Thyroid gland (tissue), 4 donors: ENCODE measurements around the gene RGS9BP. TPM values are rescaled to one million over a fixed set of nuclear protein-coding genes. Genes with fewer than 3 reads are reported as not detected.
"Not testable (repeated sequence)": the region's sequence is repeated elsewhere in the genome, so short reads cannot be mapped to it uniquely, and the experiment has no call there.

ENCODE experiments used
- DNase-seq, 2 donors: peaks; one replicate each; pipeline ENCODE4 v3.0.0-alpha.2; 2019
- H3K27ac ChIP-seq, 3 donors: fragments of 200-600 bp; sonication (generic); 1 replicate in 2 of 3; 2 replicates in 1 of 3; pipeline ENCODE4 v1.5.1; 2016 to 2019; ENCODE audit warnings: mild to moderate bottlenecking in 1 of 3, moderate library complexity in 1 of 3
- H3K27me3 ChIP-seq: fragments of 200-600 bp; sonication (generic); one replicate; pipeline ENCODE4 v1.5.1; 2019
- H3K36me3 ChIP-seq, 2 donors: fragments of 200-600 bp; sonication (generic); one replicate each; pipeline ENCODE4 v1.5.1; 2016 to 2019
- H3K4me1 ChIP-seq, 2 donors: fragments of 200-600 bp; sonication (generic); one replicate each; pipeline ENCODE4 v1.5.1; 2017 to 2019
- H3K4me3 ChIP-seq, 3 donors: fragments of 200-600 bp; sonication (generic); replicated peaks in 1 of 3; 1 replicate in 2 of 3; 2 replicates in 1 of 3; pipeline ENCODE4 v1.5.1; 2016; ENCODE audit warnings: mild to moderate bottlenecking in 1 of 3
- H3K9me3 ChIP-seq: fragments of 200-600 bp; sonication (generic); one replicate; pipeline ENCODE4 v1.5.1; 2017
- POLR2A ChIP-seq, 2 donors: fragments of 450-650 bp; IDR thresholded peaks; one replicate each; pipeline ENCODE4 v1.6.1; 2017; ENCODE audit warnings: antibody characterized with exemption in 2 of 2, mild to moderate bottlenecking in 2 of 2, moderate library complexity in 1 of 2
- WGBS, 2 donors: methylation state at CpG; one replicate each; pipeline ENCODE4 v1.1.5; 2017; 5-methylcytosine and 5-hydroxymethylcytosine counted together
- intact Hi-C: fragments of 100-400 bp; cut with DNase I; formaldehyde crosslinking; loops from one replicate; pipeline ENCODE4 v1.15.1; 2023
- total RNA-seq, 4 donors: library from RNA; depleted of rRNA; stranded (reverse); fragments of >200 nt; gene quantifications; one replicate each; pipeline ENCODE4 v1.2.3, GENCODE V29; 2016
- TF ChIP-seq, protein P1 (sequence below), 6 experiments: fragments of 200-600 bp in 3 of 6; fragments of 450-650 bp in 3 of 6; sonication (generic) in 3 of 6; IDR thresholded peaks; one replicate each; pipeline ENCODE4 v1.5.1; 2016 to 2019; ENCODE audit warnings: antibody characterized with exemption in 6 of 6, mild to moderate bottlenecking in 2 of 6, inconsistent platforms in 1 of 6, moderate library complexity in 1 of 6

Gene RGS9BP
- total RNA-seq, 4 donors from 2014 or later = 0.27 to 0.78 (median 0.48) TPM

DNA sequence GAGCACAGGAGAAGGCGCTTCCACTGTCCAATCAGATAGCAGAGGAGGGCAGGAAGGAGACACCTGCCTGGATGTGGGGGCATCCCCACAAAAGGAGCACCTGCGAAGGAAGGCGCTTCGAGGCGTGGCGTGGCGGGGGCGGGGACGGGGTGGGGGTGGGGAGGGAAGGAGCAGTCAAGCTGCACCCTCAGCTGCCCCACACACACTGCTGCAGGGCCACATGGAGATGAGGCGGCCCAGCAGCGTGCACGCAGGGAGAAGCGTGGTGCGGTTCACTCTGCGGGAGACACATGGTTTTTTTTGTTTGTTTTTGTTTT is 22.1 kb upstream of the RGS9BP start:
- peaks cover 6 to 13% of the 10 kb centered on the region in 2 donors for H3K36me3 ChIP-seq

GRCh38 chr19:32656379-32656778 is 19.3 kb upstream of the RGS9BP start:
- 95 to 96% methylated on average over 8 of the region's 8 CpGs for WGBS, 2 donors
- H3K4me3 ChIP-seq, H3K27me3 ChIP-seq, DNase-seq, intact Hi-C loops, H3K27ac ChIP-seq, H3K9me3 ChIP-seq: not testable (repeated sequence)
- peaks cover 19 to 28% of the 10 kb centered on the region in 2 donors for H3K4me1 ChIP-seq
- H3K36me3 ChIP-seq = peaks cover 0 to 10% of the 10 kb centered on the region in 2 donors

More for the DNA sequence above, 22.1 kb upstream of the RGS9BP start:
- peaks cover 19 to 28% of the 10 kb centered on the region in 2 donors for H3K4me1 ChIP-seq
- H3K27ac ChIP-seq = peak overlapping the region; percentile 58 to 84 (median 65)
- no peak for DNase-seq
- WGBS, 2 donors = 52 to 66% methylated on average over 7 to 15 of the region's 15 CpGs
- intact Hi-C loops = no loop called here
- H3K4me3 ChIP-seq = no peak overlapping the region
- H3K9me3 ChIP-seq = no peaks in the 10 kb centered on the region
- no peak for TF ChIP-seq POLR2A (IDR thresholded peaks at IDR 0.05)
- TF ChIP-seq, protein P1, sequence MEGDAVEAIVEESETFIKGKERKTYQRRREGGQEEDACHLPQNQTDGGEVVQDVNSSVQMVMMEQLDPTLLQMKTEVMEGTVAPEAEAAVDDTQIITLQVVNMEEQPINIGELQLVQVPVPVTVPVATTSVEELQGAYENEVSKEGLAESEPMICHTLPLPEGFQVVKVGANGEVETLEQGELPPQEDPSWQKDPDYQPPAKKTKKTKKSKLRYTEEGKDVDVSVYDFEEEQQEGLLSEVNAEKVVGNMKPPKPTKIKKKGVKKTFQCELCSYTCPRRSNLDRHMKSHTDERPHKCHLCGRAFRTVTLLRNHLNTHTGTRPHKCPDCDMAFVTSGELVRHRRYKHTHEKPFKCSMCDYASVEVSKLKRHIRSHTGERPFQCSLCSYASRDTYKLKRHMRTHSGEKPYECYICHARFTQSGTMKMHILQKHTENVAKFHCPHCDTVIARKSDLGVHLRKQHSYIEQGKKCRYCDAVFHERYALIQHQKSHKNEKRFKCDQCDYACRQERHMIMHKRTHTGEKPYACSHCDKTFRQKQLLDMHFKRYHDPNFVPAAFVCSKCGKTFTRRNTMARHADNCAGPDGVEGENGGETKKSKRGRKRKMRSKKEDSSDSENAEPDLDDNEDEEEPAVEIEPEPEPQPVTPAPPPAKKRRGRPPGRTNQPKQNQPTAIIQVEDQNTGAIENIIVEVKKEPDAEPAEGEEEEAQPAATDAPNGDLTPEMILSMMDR (IDR thresholded peaks at IDR 0.05) = no peak
- no peaks in the 10 kb centered on the region for H3K27me3 ChIP-seq

GRCh38 chr19:32658075-32658474 is 17.6 kb upstream of the RGS9BP start:
- no peak for DNase-seq
- Histone ChIP-seq H3K4me1 (peaks cover 9 to 14% of the 10 kb centered on the region in 2 donors), H3K4me3 (no peak overlapping the region), H3K36me3 (peaks cover 0 to 10% of the 10 kb centered on the region in 2 donors), H3K27me3 (no peaks in the 10 kb centered on the region), H3K9me3 (no peaks in the 10 kb centered on the region), H3K27ac (no peak overlapping the region)
- intact Hi-C loops = no loop called here
- no peak for TF ChIP-seq POLR2A (IDR thresholded peaks at IDR 0.05)
- TF ChIP-seq, protein P1 (IDR thresholded peaks at IDR 0.05) = no peak
- WGBS, 2 donors = 92 to 95% methylated on average over 10 of the region's 10 CpGs

DNA sequence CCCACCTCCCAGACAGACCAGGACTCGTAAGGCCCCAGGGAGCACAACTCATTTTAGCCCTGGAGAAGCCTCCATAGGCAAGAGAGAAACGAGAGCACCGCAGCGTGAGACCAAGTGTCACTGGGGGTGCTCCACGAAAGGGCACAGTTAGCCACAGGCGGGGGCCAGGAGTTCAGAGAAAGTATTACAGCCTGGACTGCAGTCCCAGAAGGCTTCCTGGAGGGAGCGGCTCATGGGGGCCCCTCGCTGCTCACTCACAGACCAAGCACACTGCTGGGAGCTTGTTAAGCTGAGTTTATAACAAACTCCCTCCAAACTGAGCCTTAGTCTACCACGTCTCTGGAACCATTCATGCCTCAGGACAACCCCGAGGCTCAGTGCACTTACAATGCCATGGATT is 17.1 kb upstream of the RGS9BP start:
- intact Hi-C loops = no loop called here
- Histone ChIP-seq H3K4me1 (peaks cover 6 to 11% of the 10 kb centered on the region in 2 donors), H3K36me3 (peaks cover 0 to 10% of the 10 kb centered on the region in 2 donors), H3K27me3 (no peaks in the 10 kb centered on the region), H3K4me3 (no peak overlapping the region), H3K27ac (no peak overlapping the region), H3K9me3 (no peaks in the 10 kb centered on the region)
- no peak for TF ChIP-seq POLR2A (IDR thresholded peaks at IDR 0.05)
- TF ChIP-seq, protein P1 (IDR thresholded peaks at IDR 0.05) = no peak
- WGBS, 2 donors = 85 to 88% methylated on average over 10 of the region's 10 CpGs
- DNase-seq = no peak

- WGBS, 2 donors = 93 to 96% methylated on average over 7 of the region's 7 CpGs
- Histone ChIP-seq H3K4me3 (no peak overlapping the region), H3K27ac (no peak overlapping the region), H3K4me1 (no peaks in the 10 kb centered on the region), H3K27me3 (no peaks in the 10 kb centered on the region), H3K36me3 (peaks cover 0 to 10% of the 10 kb centered on the region in 2 donors), H3K9me3 (no peaks in the 10 kb centered on the region)
- DNase-seq = no peak
- intact Hi-C loops = no loop called here
- TF ChIP-seq, protein P1 (IDR thresholded peaks at IDR 0.05) = no peak
- TF ChIP-seq POLR2A (IDR thresholded peaks at IDR 0.05) = no peak
These were observed 14.3 kb upstream of the RGS9BP start for GRCh38 chr19:32661318-32661717.

DNA sequence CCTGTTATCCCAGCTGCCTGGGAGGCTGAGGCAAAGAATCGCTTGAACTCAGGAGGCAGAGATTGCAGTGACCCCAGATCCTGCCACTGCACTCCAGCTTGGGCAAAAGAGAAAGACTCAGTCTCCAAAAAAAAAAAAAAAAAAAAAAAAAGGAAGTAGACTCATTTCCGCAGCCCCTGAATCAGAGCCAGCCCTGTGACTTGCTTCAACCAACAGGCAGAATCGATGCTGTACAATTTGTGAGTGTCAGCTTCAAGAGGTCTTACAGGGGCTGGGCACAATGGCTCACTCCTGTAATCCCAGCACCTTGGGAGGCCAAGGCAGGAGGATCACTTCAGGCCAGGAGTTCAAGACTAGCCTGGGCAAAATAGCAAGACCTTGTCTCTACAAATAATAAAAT is 13.5 kb upstream of the RGS9BP start:
- 54 to 63% methylated on average over 3 of the region's 3 CpGs for WGBS, 2 donors

More for the DNA sequence above, 13.5 kb upstream of the RGS9BP start:
- Histone ChIP-seq H3K9me3 (no peaks in the 10 kb centered on the region), H3K27me3 (no peaks in the 10 kb centered on the region), H3K27ac (no peak overlapping the region), H3K4me1 (no peaks in the 10 kb centered on the region), H3K4me3 (no peak overlapping the region), H3K36me3 (peaks cover 0 to 13% of the 10 kb centered on the region in 2 donors)
- TF ChIP-seq, protein P1 (IDR thresholded peaks at IDR 0.05) = no peak
- no peak for TF ChIP-seq POLR2A (IDR thresholded peaks at IDR 0.05)
- intact Hi-C loops = no loop called here
- DNase-seq = no peak
